H1 (cell line): Measurements from ENCODE around the gene ACTL8.

Experiments used
- ASH2L ChIP-seq: fragments of 200-600, 300-600 bp; sonication (generic); IDR thresholded peaks from one replicate; pipeline ENCODE4 v1.7.1; 2017; ENCODE audit warnings: low read length
- BACH1 ChIP-seq: IDR thresholded peaks from 2 replicates; pipeline ENCODE4 v1.6.1; 2012; ENCODE audit warnings: low read length, improper control_type of control experiment
- ZNF274 ChIP-seq: IDR thresholded peaks from 2 replicates; pipeline ENCODE4 v1.7.0; 2012; ENCODE audit warnings: low read length, borderline replicate concordance; ENCODE audit errors: extremely low read depth
- TF ChIP-seq, protein P1 (sequence below), 3 experiments: IDR thresholded peaks; 1 replicate in 2 of 3; 2 replicates in 1 of 3; pipeline versions ENCODE4 v1.5.1 to v1.6.1; 2011; ENCODE audit warnings: low read length in 3 of 3, mild to moderate bottlenecking in 3 of 3, inconsistent platforms in 2 of 3, low read depth in 1 of 3, moderate library complexity in 1 of 3; ENCODE audit not compliant: insufficient read depth in 1 of 3; ENCODE audit errors: control extremely low read depth in 1 of 3

GRCh38 chr1:17774452-17774851 is 19.3 kb downstream of the ACTL8 start:
- TF ChIP-seq ASH2L (no peak), BACH1 (no peak), ZNF274 (no peak)
- TF ChIP-seq, protein P1, sequence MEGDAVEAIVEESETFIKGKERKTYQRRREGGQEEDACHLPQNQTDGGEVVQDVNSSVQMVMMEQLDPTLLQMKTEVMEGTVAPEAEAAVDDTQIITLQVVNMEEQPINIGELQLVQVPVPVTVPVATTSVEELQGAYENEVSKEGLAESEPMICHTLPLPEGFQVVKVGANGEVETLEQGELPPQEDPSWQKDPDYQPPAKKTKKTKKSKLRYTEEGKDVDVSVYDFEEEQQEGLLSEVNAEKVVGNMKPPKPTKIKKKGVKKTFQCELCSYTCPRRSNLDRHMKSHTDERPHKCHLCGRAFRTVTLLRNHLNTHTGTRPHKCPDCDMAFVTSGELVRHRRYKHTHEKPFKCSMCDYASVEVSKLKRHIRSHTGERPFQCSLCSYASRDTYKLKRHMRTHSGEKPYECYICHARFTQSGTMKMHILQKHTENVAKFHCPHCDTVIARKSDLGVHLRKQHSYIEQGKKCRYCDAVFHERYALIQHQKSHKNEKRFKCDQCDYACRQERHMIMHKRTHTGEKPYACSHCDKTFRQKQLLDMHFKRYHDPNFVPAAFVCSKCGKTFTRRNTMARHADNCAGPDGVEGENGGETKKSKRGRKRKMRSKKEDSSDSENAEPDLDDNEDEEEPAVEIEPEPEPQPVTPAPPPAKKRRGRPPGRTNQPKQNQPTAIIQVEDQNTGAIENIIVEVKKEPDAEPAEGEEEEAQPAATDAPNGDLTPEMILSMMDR (IDR thresholded peaks at IDR 0.05; ENCODE audit: control extremely low read depth in 1 of 3, insufficient read depth in 1 of 3, low read depth in 1 of 3, low read length in 3 of 3), result no peak
